Mucosa of rectum (tissue), 2 donors: ENCODE results near the gene RBMS1.

Source experiments
- H3K27ac ChIP-seq, 2 donors: one replicate each; pipeline ENCODE4 v1.7.0; 2013; ENCODE audit warnings: inconsistent platforms in 2 of 2, low read depth in 2 of 2, low read length in 2 of 2
- H3K27me3 ChIP-seq, 2 donors: one replicate each; pipeline ENCODE4 v1.7.0; 2013; ENCODE audit warnings: low read length in 2 of 2; ENCODE audit not compliant: control insufficient read depth in 2 of 2, insufficient read depth in 2 of 2
- H3K36me3 ChIP-seq, 2 donors: one replicate each; pipeline ENCODE4 v1.7.0; 2013; ENCODE audit warnings: low read length in 2 of 2; ENCODE audit not compliant: control insufficient read depth in 2 of 2, insufficient read depth in 2 of 2
- H3K4me1 ChIP-seq, 2 donors: one replicate each; pipeline ENCODE4 v1.7.0; 2013; ENCODE audit warnings: low read length in 2 of 2, mild to moderate bottlenecking in 1 of 2; ENCODE audit not compliant: control insufficient read depth in 2 of 2, insufficient read depth in 2 of 2
- H3K4me3 ChIP-seq, 2 donors: one replicate each; pipeline ENCODE4 v1.7.0; 2013; ENCODE audit warnings: low read length in 2 of 2
- H3K9ac ChIP-seq, 2 donors: one replicate each; pipeline ENCODE4 v1.7.0; 2013; ENCODE audit warnings: low read length in 2 of 2, low read depth in 1 of 2, mild to moderate bottlenecking in 1 of 2
- H3K9me3 ChIP-seq, 2 donors: one replicate each; pipeline ENCODE4 v1.7.0; 2013; ENCODE audit warnings: low read length in 2 of 2; ENCODE audit not compliant: control insufficient read depth in 2 of 2
- donor health status: healthy.
- donor health status: Normal muscosa, but diverticular disease.

Gene RBMS1

DNA sequence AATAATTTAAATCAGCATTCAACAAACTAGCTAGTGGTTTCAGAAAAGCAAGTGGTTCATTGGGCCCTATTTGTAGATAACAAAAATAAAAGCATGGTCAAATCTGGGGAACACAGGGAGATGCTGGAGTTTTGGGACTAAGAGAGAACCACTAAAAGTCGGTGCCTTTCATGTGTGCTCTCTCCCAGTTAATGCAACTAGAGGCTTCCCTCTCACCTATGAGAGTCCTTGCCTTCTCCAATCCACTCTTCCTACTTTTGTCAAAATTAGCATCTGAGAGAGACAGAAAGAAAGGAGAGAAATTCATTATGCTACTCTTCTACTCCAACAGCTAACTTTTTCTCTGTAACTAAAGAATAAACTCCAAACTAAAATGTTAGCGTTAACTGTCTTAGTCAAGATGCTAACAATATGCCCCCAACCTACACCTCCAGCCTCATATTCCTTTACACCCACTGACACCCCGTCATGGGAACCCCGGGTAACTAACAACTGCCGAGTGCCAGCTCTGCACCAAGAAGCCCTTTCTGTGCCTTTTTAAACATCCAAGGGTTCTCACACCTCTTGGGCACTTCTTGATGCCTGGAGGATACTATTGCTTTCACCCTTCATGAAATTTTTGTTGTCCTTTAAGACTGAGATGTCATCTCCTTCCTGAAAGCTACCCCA, 133.4 kb downstream of the RBMS1 start:
- no peaks in the 10 kb centered on the region for H3K36me3 ChIP-seq
- H3K4me3 ChIP-seq, result no peak overlapping the region
- H3K4me1 ChIP-seq, result peaks cover under 1 to 3% of the 10 kb centered on the region in 2 donors
- peaks cover 5% of the 10 kb centered on the region in 2 donors for H3K27me3 ChIP-seq
- H3K9ac ChIP-seq, result no peak overlapping the region
- no peaks in the 10 kb centered on the region for H3K9me3 ChIP-seq
- no peak overlapping the region for H3K27ac ChIP-seq

DNA sequence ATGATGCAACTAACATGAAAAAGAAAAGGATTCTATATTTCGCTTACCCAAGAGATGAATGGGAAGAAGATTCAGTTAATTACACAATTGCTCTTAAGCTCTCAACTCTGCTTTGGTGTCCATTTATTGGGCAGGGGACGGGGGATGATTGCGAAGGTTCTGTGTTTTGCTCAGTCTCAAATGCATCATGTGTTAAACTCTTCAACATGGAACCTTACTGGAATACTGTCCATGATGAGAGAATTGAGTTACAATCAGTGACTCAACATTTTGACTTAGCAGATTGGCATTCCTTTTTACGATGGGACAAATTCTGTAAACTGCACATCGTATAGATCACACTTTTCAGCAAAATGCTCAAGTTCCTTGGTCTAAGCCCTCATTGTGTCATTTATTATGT, 135.6 kb downstream of the RBMS1 start:
- no peaks in the 10 kb centered on the region for H3K36me3 ChIP-seq
- H3K4me3 ChIP-seq, result no peak overlapping the region
- no peaks in the 10 kb centered on the region for H3K9me3 ChIP-seq
- H3K4me1 ChIP-seq, result no peaks in the 10 kb centered on the region
- H3K27me3 ChIP-seq, result peaks cover 0 to 2% of the 10 kb centered on the region in 2 donors
- H3K27ac ChIP-seq, result no peak overlapping the region
- H3K9ac ChIP-seq, result no peak overlapping the region

DNA sequence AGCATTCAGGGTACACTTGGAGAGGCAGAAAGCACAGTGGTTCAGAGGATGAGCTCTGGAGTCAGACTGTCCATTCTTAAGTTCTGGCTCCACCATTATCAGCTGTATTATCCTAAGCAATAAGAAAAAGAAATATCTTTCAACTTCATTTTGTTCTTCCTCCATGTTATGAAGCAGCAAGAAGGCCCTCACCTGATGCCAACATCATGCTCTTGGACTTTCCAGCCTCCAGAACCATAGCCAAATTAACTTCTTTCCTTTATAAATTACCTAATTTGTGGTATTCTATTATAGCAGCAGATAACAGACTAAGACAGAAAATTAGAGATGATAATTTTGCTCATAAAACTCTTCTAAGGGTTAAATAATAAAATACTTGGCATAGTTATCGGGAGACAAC, 137.1 kb downstream of the RBMS1 start:
- H3K27me3 ChIP-seq, result peaks cover 0 to 2% of the 10 kb centered on the region in 2 donors
- H3K4me3 ChIP-seq, result no peak overlapping the region
- H3K36me3 ChIP-seq, result no peaks in the 10 kb centered on the region
- no peak overlapping the region for H3K9ac ChIP-seq
- no peak overlapping the region for H3K27ac ChIP-seq
- H3K4me1 ChIP-seq, result peaks cover 0 to 6% of the 10 kb centered on the region in 2 donors
- no peaks in the 10 kb centered on the region for H3K9me3 ChIP-seq

DNA sequence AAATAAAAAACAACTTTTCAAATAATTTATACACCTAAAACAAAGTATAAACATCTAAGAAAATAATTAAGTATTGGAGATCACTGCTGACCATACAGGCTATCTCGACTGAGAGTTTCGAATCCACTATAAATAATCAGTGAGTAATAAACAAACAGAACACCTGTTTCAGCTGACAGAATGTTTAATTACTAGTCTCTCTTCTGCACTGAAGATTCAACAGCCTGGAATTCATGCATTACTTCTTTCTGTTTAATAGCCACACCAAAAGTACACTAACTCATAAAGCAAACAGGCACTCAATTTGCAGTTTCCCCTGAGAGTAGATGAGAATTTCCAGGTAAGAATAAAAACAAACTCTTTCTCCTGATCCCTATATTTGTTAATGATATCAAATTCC, 138.5 kb downstream of the RBMS1 start:
- Histone ChIP-seq H3K9me3 (no peaks in the 10 kb centered on the region), H3K27ac (no peak overlapping the region), H3K36me3 (no peaks in the 10 kb centered on the region), H3K4me3 (no peak overlapping the region), H3K9ac (no peak overlapping the region), H3K27me3 (peaks cover 0 to 2% of the 10 kb centered on the region in 2 donors), H3K4me1 (peaks cover 0 to 6% of the 10 kb centered on the region in 2 donors)

DNA sequence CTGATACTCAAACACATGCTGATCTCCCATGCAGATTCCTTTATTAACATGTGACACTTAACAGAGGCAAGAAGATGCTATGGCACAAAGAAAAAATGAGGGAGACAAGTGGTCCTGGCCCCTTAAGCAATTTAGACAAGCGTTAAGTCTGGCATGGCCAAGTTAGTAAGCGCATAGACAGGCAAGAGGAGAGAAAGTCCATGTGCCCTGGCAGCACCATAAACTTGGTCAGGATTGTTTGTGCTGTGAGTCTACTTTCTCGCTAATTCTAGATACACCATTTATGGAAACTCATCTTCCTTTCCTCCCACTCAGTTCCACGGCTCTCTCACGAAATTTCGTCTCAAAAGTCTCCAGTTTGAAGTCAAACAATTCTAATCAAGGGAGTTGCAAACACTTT, 138.9 kb downstream of the RBMS1 start:
- no peak overlapping the region for H3K4me3 ChIP-seq
- H3K9ac ChIP-seq, result no peak overlapping the region
- no peaks in the 10 kb centered on the region for H3K36me3 ChIP-seq
- no peaks in the 10 kb centered on the region for H3K9me3 ChIP-seq
- no peak overlapping the region for H3K27ac ChIP-seq
- peaks cover 0 to 2% of the 10 kb centered on the region in 2 donors for H3K27me3 ChIP-seq
- peaks cover 0 to 6% of the 10 kb centered on the region in 2 donors for H3K4me1 ChIP-seq

DNA sequence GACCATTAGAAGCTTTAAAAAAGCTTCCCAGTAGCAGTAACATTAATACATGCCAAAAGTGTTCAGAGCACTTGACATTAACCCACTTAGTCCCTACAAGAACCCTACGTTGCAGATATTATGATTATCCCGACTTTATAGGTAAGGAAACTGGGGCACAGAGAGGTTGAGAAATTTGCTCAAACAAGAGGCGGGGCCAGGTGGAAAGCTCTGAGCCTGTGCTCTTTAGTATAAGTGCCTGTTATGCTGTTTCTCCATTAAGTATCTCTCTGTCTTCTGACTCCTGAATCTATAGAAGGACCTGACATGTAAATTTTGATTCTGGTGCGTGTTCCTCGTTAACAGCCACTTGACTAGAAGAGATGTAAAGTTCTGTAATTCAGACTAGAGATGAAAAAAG, 139.8 kb downstream of the RBMS1 start:
- Histone ChIP-seq H3K4me1 (peaks cover 0 to 6% of the 10 kb centered on the region in 2 donors), H3K9me3 (no peaks in the 10 kb centered on the region), H3K36me3 (no peaks in the 10 kb centered on the region), H3K27ac (no peak overlapping the region), H3K9ac (no peak overlapping the region), H3K4me3 (no peak overlapping the region), H3K27me3 (peaks cover 0 to 2% of the 10 kb centered on the region in 2 donors)

DNA sequence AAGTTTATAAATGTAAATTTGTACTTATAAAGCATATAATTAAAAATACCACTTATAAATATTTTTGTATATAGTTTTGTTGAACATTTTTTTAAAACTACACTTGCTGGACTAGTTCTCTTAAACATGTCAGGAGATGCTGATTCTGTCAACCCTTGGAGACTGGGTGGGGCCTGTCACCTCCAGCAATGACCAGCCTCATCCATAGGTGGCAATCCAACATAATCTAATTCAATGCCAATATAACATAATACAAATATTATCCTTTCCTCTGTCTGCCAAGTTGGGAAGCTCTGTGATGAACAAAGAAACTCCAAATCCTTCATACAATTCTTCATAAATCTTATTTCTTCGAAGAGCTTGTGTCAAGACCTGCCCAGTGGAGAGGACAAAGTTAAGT, 140.4 kb downstream of the RBMS1 start:
- Histone ChIP-seq H3K36me3 (no peaks in the 10 kb centered on the region), H3K4me1 (peaks cover 0 to 6% of the 10 kb centered on the region in 2 donors), H3K9ac (no peak overlapping the region)

DNA sequence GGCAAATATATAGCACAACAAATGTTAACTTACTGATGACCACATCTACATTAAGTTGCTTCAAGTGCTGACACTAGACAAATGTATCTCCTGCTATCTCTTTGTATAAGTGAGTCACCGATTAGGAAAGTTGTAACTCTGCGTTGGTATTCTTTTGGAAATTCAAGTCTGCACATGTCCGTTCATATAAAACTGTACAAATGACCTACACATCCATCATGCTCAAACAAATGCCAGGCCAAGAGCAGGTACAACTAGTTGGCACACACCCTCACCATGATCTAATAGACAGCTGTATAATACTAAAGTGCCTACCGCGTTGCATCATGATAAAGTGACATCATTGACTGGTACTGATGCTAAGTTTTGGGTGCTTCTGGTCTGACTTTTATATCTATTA, 141.1 kb downstream of the RBMS1 start:
- H3K36me3 ChIP-seq, result no peaks in the 10 kb centered on the region
- no peaks in the 10 kb centered on the region for H3K9me3 ChIP-seq
- peaks cover 0 to 6% of the 10 kb centered on the region in 2 donors for H3K4me1 ChIP-seq
- H3K4me3 ChIP-seq, result no peak overlapping the region
- H3K27me3 ChIP-seq, result peaks cover 0 to 2% of the 10 kb centered on the region in 2 donors
- no peak overlapping the region for H3K27ac ChIP-seq
- no peak overlapping the region for H3K9ac ChIP-seq

More for the DNA sequence above, 140.4 kb downstream of the RBMS1 start:
- Histone ChIP-seq H3K27me3 (peaks cover 0 to 2% of the 10 kb centered on the region in 2 donors), H3K27ac (no peak overlapping the region), H3K4me3 (no peak overlapping the region), H3K9me3 (no peaks in the 10 kb centered on the region)

DNA sequence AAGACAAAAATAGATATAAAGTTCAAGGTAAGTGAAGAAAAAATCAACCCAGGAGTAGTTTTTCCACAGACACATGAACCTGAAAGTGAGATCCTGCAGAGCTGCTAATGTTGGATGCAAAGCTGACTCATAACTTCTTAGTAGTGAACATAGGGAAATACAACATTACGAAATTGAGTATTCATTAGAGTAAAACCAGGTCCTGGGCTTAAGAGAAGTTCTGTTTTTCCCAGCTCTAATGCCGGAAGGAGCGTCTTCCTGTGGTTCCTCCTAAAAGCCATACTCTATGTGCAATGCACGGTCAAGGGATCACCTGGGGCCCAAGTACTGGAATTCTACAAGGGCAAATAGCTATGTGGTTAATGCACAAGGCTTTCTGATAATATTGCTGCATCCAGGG, 141.7 kb downstream of the RBMS1 start:
- H3K27ac ChIP-seq, result no peak overlapping the region
- peaks cover 0 to 6% of the 10 kb centered on the region in 2 donors for H3K4me1 ChIP-seq
- H3K36me3 ChIP-seq, result no peaks in the 10 kb centered on the region
- no peak overlapping the region for H3K4me3 ChIP-seq
- H3K27me3 ChIP-seq, result peaks cover 0 to 2% of the 10 kb centered on the region in 2 donors
- H3K9me3 ChIP-seq, result no peaks in the 10 kb centered on the region
- H3K9ac ChIP-seq, result no peak overlapping the region

DNA sequence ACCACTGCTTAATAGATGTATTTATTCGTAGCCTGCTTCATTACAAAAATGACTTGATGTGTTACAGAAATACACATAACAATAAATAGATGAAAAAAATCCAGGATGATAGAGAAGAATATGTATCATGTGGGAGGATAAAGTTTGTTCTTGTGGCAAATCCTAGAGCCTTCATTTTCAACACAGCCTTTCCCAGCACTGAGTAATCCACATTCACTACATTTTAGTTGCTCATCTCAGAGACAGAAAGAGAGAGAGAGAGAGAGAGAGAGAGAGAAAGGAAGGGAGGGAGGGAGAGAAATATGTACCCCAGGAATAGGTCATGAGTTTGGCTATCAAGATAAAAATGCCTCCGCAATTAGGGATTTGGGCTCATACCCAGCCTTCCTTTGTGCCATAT, 144.3 kb downstream of the RBMS1 start:
- no peak overlapping the region for H3K9ac ChIP-seq
- no peak overlapping the region for H3K27ac ChIP-seq
- no peaks in the 10 kb centered on the region for H3K9me3 ChIP-seq
- H3K4me3 ChIP-seq, result no peak overlapping the region
- H3K27me3 ChIP-seq, result no peaks in the 10 kb centered on the region
- peaks cover 0 to 6% of the 10 kb centered on the region in 2 donors for H3K4me1 ChIP-seq
- H3K36me3 ChIP-seq, result no peaks in the 10 kb centered on the region
